ENCODE data around the gene TSFM. TPM values are rescaled to one million over a fixed set of nuclear protein-coding genes. Genes with fewer than 3 reads are reported as not detected.
A peak's percentile ranks its signal among the peaks of the same experiment; 100 is the strongest.

TSFM gene
- total and polyA plus RNA-seq, 7 donors: 31.5 to 74.3 (median 52.1) TPM

DNA sequence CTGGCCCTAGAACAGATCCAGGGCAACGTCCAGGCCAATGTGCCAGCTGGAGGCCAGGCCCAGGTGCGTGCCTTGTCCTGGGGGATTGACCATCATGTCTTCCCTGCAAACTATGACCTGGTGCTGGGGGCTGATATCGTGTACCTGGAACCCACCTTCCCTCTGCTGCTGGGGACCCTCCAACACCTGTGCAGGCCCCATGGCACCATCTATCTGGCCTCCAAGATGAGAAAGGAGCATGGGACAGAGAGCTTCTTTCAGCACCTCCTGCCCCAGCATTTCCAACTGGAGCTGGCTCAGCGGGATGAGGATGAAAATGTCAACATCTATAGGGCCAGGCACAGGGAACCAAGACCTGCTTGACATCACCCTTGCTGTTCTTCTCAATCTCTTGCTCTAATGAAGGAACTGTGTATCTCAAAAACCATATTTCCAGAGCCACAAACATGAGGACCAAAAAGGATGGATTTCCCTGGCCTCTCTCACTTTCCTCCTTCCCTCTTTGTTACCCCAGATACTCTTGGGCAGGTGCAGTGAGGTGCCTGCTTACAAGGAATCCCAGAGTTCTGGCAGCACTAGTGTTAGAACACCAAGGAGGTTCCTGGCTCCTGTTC lies 2.2 kb upstream of the TSFM start:
- no peak for TF ChIP-seq CTCF (IDR thresholded peaks at IDR 0.05)
- intact Hi-C loops (cut with DNase I): no loop called here
- Histone ChIP-seq H3K9me3 (no peaks in the 10 kb centered on the region), H3K27ac (no peak overlapping the region), H3K36me3 (ENCODE audit: insufficient read depth in 1 of 2, low read depth in 1 of 2) (peaks cover 0 to 33% of the 10 kb centered on the region in 2 donors), H3K27me3 (ENCODE audit: insufficient read depth in 3 of 3, low read length in 2 of 3) (no peaks in the 10 kb centered on the region), H3K4me3 (no peak overlapping the region), H3K4me1 (peaks cover 17% of the 10 kb centered on the region)
- DNase-seq: no peak
- no peak for ATAC-seq
- 71 to 91% (median 77%) methylated on average over 4 of the region's 4 CpGs for WGBS, 3 donors

GRCh38 chr12:57781244-57781643 lies 1.3 kb upstream of the TSFM start:
- intact Hi-C loops (cut with DNase I): no loop called here
- no peak for TF ChIP-seq CTCF (IDR thresholded peaks at IDR 0.05)
- no peak overlapping the region for H3K27ac ChIP-seq
- DNase-seq: no peak
- H3K36me3 ChIP-seq (ENCODE audit: insufficient read depth in 1 of 2, low read depth in 1 of 2): peaks cover 2 to 35% of the 10 kb centered on the region in 2 donors
- ATAC-seq: no peak
- H3K9me3 ChIP-seq: no peaks in the 10 kb centered on the region
- peaks cover 17% of the 10 kb centered on the region for H3K4me1 ChIP-seq
- H3K27me3 ChIP-seq (ENCODE audit: insufficient read depth in 3 of 3, low read length in 2 of 3): no peaks in the 10 kb centered on the region
- H3K4me3 ChIP-seq: no peak overlapping the region
- 96 to 99% (median 98%) methylated on average over 3 of the region's 3 CpGs for WGBS, 3 donors

GRCh38 chr12:57781801-57782200 lies 786 bp upstream of the TSFM start:
- intact Hi-C loops (cut with DNase I): loop anchor here in 1 of 2 donors (1.0 kb wide), 1 partner anchor 124 kb away; no protein-coding TSS in a partner anchor
- TF ChIP-seq CTCF (IDR thresholded peaks at IDR 0.05): no peak
- no peak for ATAC-seq

GRCh38 chr12:57782243-57782607 lies 362 bp upstream of the TSFM start:
- H3K4me1 ChIP-seq: peaks cover 17% of the 10 kb centered on the region
- no peak for DNase-seq
- peak overlapping the region; percentile 83 for H3K4me3 ChIP-seq
- no peak for TF ChIP-seq CTCF (IDR thresholded peaks at IDR 0.05)
- peak; percentile 1 to 18 (median 6) for ATAC-seq
- H3K36me3 ChIP-seq (ENCODE audit: insufficient read depth in 1 of 2, low read depth in 1 of 2): peaks cover 9 to 45% of the 10 kb centered on the region in 2 donors
- intact Hi-C loops (cut with DNase I): loop anchor here in 1 of 2 donors (1.0 kb wide), 1 partner anchor 123 kb away; no protein-coding TSS in a partner anchor
- no peaks in the 10 kb centered on the region for H3K9me3 ChIP-seq
- 22 to 32% (median 27%) methylated on average over 4 of the region's 4 CpGs for WGBS, 3 donors
- H3K27ac ChIP-seq: peak overlapping the region; percentile 84
- H3K27me3 ChIP-seq (ENCODE audit: insufficient read depth in 3 of 3, low read length in 2 of 3): no peaks in the 10 kb centered on the region

More at GRCh38 chr12:57781801-57782200, 786 bp upstream of the TSFM start:
- H3K36me3 ChIP-seq (ENCODE audit: insufficient read depth in 1 of 2, low read depth in 1 of 2): peaks cover 6 to 41% of the 10 kb centered on the region in 2 donors
- H3K4me1 ChIP-seq: peaks cover 17% of the 10 kb centered on the region
- 73 to 82% (median 73%) methylated on average over 2 of the region's 2 CpGs for WGBS, 3 donors
- no peak overlapping the region for H3K27ac ChIP-seq
- no peak overlapping the region for H3K4me3 ChIP-seq
- H3K27me3 ChIP-seq (ENCODE audit: insufficient read depth in 3 of 3, low read length in 2 of 3): no peaks in the 10 kb centered on the region
- DNase-seq: no peak
- no peaks in the 10 kb centered on the region for H3K9me3 ChIP-seq

- no peak for DNase-seq
- Histone ChIP-seq H3K4me1 (peaks cover 17% of the 10 kb centered on the region), H3K4me3 (peak overlapping the region; percentile 83), H3K9me3 (no peaks in the 10 kb centered on the region), H3K36me3 (ENCODE audit: insufficient read depth in 1 of 2, low read depth in 1 of 2) (peaks cover 9 to 57% of the 10 kb centered on the region in 2 donors), H3K27ac (peak overlapping the region; percentile 84), H3K27me3 (ENCODE audit: insufficient read depth in 3 of 3, low read length in 2 of 3) (no peaks in the 10 kb centered on the region)
- intact Hi-C loops (cut with DNase I): no loop called here
- ATAC-seq: no peak
- WGBS, 3 donors: 77 to 82% (median 78%) methylated on average over 12 of the region's 12 CpGs
- no peak for TF ChIP-seq CTCF (IDR thresholded peaks at IDR 0.05)
Measured at GRCh38 chr12:57783466-57783801, 847 bp downstream of the TSFM start.
